ENCODE data around the gene COTL1. TPM values are rescaled to one million over a fixed set of nuclear protein-coding genes. Genes with fewer than 3 reads are reported as not detected.
A peak's percentile ranks its signal among the peaks of the same experiment; 100 is the strongest.

COTL1 gene
- total and polyA plus RNA-seq, 9 of the 15 experiments (the other 6 are each of a cell fraction or from before 2014, with no cell fraction given) = 27.7 to 185 (median 72.5) TPM

DNA sequence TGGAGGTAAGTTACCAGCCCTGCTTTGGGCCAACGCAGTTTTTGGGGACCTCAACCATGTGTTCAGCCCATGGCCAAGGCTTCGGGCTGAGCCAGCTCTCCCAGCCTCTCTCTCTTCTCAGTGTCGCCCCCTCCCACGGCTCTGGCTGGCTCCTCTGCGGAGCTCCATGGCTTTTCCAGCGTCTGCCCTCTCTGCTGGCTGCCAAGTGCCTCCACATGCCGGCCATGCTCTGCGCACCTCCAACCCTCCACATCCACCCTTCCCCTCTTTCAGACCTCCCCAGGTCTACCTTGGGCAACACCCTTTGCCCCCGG lies 23.2 kb downstream of the COTL1 start:
- no peak for FAIRE-seq
- Histone ChIP-seq H3K36me3 (ENCODE audit: control insufficient read depth, insufficient read depth, low read length) (peaks cover 16% of the 10 kb centered on the region; the same call in 1 of the 3 replicates), H3K4me1 (replicated peaks in 1 of 2; ENCODE audit: control insufficient read depth in 2 of 2, insufficient read depth in 2 of 2, low read length in 2 of 2) (peaks cover 42 to 43% of the 10 kb centered on the region in 2 experiments), H4K20me1 (replicated peaks; ENCODE audit: control insufficient read depth, insufficient read depth, low read length) (peaks cover 3% of the 10 kb centered on the region; the same call in 1 of the 2 replicates), H2AFZ (ENCODE audit: low read depth, low read length) (peak overlapping the region; percentile 80; the same call in 1 of the 2 replicates), H3K27me3 (ENCODE audit: control insufficient read depth in 2 of 2, insufficient read depth in 2 of 2, low read length in 2 of 2) (no peaks in the 10 kb centered on the region), H3K79me2 (ENCODE audit: control insufficient read depth, insufficient read depth, low read length) (peaks cover 58% of the 10 kb centered on the region), H3K9me3 (replicated peaks; ENCODE audit: control insufficient read depth, insufficient read depth, low read depth, low read length) (no peaks in the 10 kb centered on the region), H3K4me3 (no peak overlapping the region), H3K27ac (ENCODE audit: extremely low read depth, low read depth, low read length) (peak overlapping the region; percentile 74; the same call in 1 of the 3 replicates), H3K9me1 (ENCODE audit: control insufficient read depth, insufficient read depth, low read length) (no peaks in the 10 kb centered on the region), H3K9ac (ENCODE audit: insufficient read depth in 1 of 2, low read depth in 2 of 2, low read length in 2 of 2) (peak overlapping the region in 1 of 2 experiments; percentile 83; a peak in 2 of 4 replicates), H3K4me2 (ENCODE audit: insufficient read depth, low read length) (peak overlapping the region; percentile 68)
- ChIA-PET POLR2A (interaction anchor here (0.8 to 1.6 kb wide), 8 partner anchors 8 to 81 kb away, joined by 3 to 6 read pairs (median 4); no protein-coding TSS in a partner anchor), CTCF (ENCODE audit: low intra/inter-chr PET ratio) (interaction anchor here (0.5 kb wide), 1 partner anchor 145 kb away, joined by 3 read pairs; no protein-coding TSS in a partner anchor)
- no TSS peak for BruUV-seq (replicated peaks)
- ATAC-seq = peak; percentile 6
- intact Hi-C loops (cut with micrococcal nuclease) (loop anchor here (1.0 to 2.0 kb wide), 2 partner anchors 14 to 24 kb away; partner anchors contain the start of gene COTL1), in situ Hi-C loops (cut with MboI) (no loop called here)
- 48% methylated on average over 9 of the region's 9 CpGs for WGBS (ENCODE audit: insufficient coverage, low coverage, missing lambda C conversion rate)
- DNase-seq (ENCODE audit: extremely low read depth in 1 of 4, low spot score in 3 of 4) = no peak
- TF ChIP-seq, protein P1, sequence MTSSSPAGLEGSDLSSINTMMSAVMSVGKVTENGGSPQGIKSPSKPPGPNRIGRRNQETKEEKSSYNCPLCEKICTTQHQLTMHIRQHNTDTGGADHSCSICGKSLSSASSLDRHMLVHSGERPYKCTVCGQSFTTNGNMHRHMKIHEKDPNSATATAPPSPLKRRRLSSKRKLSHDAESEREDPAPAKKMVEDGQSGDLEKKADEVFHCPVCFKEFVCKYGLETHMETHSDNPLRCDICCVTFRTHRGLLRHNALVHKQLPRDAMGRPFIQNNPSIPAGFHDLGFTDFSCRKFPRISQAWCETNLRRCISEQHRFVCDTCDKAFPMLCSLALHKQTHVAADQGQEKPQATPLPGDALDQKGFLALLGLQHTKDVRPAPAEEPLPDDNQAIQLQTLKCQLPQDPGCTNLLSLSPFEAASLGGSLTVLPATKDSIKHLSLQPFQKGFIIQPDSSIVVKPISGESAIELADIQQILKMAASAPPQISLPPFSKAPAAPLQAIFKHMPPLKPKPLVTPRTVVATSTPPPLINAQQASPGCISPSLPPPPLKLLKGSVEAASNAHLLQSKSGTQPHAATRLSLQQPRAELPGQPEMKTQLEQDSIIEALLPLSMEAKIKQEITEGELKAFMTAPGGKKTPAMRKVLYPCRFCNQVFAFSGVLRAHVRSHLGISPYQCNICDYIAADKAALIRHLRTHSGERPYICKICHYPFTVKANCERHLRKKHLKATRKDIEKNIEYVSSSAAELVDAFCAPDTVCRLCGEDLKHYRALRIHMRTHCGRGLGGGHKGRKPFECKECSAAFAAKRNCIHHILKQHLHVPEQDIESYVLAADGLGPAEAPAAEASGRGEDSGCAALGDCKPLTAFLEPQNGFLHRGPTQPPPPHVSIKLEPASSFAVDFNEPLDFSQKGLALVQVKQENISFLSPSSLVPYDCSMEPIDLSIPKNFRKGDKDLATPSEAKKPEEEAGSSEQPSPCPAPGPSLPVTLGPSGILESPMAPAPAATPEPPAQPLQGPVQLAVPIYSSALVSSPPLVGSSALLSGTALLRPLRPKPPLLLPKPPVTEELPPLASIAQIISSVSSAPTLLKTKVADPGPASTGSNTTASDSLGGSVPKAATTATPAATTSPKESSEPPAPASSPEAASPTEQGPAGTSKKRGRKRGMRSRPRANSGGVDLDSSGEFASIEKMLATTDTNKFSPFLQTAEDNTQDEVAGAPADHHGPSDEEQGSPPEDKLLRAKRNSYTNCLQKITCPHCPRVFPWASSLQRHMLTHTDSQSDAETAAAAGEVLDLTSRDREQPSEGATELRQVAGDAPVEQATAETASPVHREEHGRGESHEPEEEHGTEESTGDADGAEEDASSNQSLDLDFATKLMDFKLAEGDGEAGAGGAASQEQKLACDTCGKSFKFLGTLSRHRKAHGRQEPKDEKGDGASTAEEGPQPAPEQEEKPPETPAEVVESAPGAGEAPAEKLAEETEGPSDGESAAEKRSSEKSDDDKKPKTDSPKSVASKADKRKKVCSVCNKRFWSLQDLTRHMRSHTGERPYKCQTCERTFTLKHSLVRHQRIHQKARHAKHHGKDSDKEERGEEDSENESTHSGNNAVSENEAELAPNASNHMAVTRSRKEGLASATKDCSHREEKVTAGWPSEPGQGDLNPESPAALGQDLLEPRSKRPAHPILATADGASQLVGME (CRISPR knock-in tag; IDR thresholded peaks at IDR 0.05) = no peak
- TF ChIP-seq POLR2G (IDR thresholded peaks at IDR 0.05; ENCODE audit: low read depth, low read length) (0 out of 2 replicates have a peak, but pooled peaks have one; percentile 24), KDM5B (IDR thresholded peaks at IDR 0.05; ENCODE audit: insufficient replicate concordance, low read depth, low read length) (peak; percentile 6), PTBP1 (IDR thresholded peaks at IDR 0.05; ENCODE audit: low read depth, low read length) (0 out of 2 replicates have a peak, but pooled peaks have one; percentile 9)
- TF ChIP-seq, protein P2, sequence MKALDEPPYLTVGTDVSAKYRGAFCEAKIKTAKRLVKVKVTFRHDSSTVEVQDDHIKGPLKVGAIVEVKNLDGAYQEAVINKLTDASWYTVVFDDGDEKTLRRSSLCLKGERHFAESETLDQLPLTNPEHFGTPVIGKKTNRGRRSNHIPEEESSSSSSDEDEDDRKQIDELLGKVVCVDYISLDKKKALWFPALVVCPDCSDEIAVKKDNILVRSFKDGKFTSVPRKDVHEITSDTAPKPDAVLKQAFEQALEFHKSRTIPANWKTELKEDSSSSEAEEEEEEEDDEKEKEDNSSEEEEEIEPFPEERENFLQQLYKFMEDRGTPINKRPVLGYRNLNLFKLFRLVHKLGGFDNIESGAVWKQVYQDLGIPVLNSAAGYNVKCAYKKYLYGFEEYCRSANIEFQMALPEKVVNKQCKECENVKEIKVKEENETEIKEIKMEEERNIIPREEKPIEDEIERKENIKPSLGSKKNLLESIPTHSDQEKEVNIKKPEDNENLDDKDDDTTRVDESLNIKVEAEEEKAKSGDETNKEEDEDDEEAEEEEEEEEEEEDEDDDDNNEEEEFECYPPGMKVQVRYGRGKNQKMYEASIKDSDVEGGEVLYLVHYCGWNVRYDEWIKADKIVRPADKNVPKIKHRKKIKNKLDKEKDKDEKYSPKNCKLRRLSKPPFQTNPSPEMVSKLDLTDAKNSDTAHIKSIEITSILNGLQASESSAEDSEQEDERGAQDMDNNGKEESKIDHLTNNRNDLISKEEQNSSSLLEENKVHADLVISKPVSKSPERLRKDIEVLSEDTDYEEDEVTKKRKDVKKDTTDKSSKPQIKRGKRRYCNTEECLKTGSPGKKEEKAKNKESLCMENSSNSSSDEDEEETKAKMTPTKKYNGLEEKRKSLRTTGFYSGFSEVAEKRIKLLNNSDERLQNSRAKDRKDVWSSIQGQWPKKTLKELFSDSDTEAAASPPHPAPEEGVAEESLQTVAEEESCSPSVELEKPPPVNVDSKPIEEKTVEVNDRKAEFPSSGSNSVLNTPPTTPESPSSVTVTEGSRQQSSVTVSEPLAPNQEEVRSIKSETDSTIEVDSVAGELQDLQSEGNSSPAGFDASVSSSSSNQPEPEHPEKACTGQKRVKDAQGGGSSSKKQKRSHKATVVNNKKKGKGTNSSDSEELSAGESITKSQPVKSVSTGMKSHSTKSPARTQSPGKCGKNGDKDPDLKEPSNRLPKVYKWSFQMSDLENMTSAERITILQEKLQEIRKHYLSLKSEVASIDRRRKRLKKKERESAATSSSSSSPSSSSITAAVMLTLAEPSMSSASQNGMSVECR (CRISPR knock-in tag; IDR thresholded peaks at IDR 0.05) = 0 out of 2 replicates have a peak, but pooled peaks have one; percentile 1
- TF ChIP-seq, protein P3, sequence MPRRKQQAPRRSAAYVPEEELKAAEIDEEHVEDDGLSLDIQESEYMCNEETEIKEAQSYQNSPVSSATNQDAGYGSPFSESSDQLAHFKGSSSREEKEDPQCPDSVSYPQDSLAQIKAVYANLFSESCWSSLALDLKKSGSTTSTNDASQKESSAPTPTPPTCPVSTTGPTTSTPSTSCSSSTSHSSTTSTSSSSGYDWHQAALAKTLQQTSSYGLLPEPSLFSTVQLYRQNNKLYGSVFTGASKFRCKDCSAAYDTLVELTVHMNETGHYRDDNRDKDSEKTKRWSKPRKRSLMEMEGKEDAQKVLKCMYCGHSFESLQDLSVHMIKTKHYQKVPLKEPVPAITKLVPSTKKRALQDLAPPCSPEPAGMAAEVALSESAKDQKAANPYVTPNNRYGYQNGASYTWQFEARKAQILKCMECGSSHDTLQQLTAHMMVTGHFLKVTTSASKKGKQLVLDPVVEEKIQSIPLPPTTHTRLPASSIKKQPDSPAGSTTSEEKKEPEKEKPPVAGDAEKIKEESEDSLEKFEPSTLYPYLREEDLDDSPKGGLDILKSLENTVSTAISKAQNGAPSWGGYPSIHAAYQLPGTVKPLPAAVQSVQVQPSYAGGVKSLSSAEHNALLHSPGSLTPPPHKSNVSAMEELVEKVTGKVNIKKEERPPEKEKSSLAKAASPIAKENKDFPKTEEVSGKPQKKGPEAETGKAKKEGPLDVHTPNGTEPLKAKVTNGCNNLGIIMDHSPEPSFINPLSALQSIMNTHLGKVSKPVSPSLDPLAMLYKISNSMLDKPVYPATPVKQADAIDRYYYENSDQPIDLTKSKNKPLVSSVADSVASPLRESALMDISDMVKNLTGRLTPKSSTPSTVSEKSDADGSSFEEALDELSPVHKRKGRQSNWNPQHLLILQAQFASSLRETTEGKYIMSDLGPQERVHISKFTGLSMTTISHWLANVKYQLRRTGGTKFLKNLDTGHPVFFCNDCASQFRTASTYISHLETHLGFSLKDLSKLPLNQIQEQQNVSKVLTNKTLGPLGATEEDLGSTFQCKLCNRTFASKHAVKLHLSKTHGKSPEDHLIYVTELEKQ (CRISPR knock-in tag; IDR thresholded peaks at IDR 0.05) = no peak

Measured in K562 (cell line).